Spleen (tissue), 11 donors: ENCODE measurements around the gene PRKAG1. TPM values are rescaled to one million over a fixed set of nuclear protein-coding genes. Genes with fewer than 3 reads are reported as not detected.

Experiments used
- DNase-seq: peaks from one replicate; pipeline ENCODE4 v3.0.0-alpha.2; 2020
- H3K27ac ChIP-seq, 8 donors: fragments of 200-600 bp; sonication (generic) in 7 of 8; 1 replicate in 4 of 8; 2 replicates in 4 of 8; pipeline versions ENCODE4 v1.5.0 to v1.8.0; 2016 to 2021; ENCODE audit warnings: inconsistent platforms in 4 of 8, mild to moderate bottlenecking in 4 of 8, moderate library complexity in 1 of 8
- H3K27me3 ChIP-seq, 7 donors: fragments of 200-600 bp; sonication (generic) in 6 of 7; replicated peaks in 1 of 7; 1 replicate in 4 of 7; 2 replicates in 3 of 7; pipeline versions ENCODE4 v1.5.0 to v1.8.0; 2016 to 2021; ENCODE audit warnings: inconsistent platforms in 3 of 7, mild to moderate bottlenecking in 1 of 7
- H3K36me3 ChIP-seq, 6 donors: fragments of 200-600 bp; sonication (generic) in 5 of 6; 1 replicate in 4 of 6; 2 replicates in 2 of 6; pipeline versions ENCODE4 v1.5.0 to v1.8.0; 2016 to 2021; ENCODE audit warnings: inconsistent platforms in 2 of 6
- H3K4me1 ChIP-seq, 6 donors: fragments of 200-600 bp; sonication (generic) in 5 of 6; 1 replicate in 3 of 6; 2 replicates in 3 of 6; pipeline versions ENCODE4 v1.5.0 to v1.8.0; 2016 to 2021; ENCODE audit warnings: inconsistent platforms in 3 of 6
- H3K4me3 ChIP-seq, 8 donors: fragments of 200-600 bp; sonication (generic) in 7 of 8; 1 replicate in 4 of 8; 2 replicates in 4 of 8; pipeline versions ENCODE4 v1.5.0 to v1.8.0; 2016 to 2021; ENCODE audit warnings: inconsistent platforms in 4 of 8, mild to moderate bottlenecking in 4 of 8, moderate library complexity in 2 of 8
- H3K9me3 ChIP-seq, 8 donors: fragments of 200-600 bp; sonication (generic) in 7 of 8; 1 replicate in 4 of 8; 2 replicates in 4 of 8; pipeline versions ENCODE4 v1.5.0 to v1.8.0; 2016 to 2021; ENCODE audit warnings: inconsistent platforms in 4 of 8
- POLR2A ChIP-seq, 3 donors: fragments of 450-650 bp; IDR thresholded peaks; one replicate each; pipeline ENCODE4 v1.5.1; 2017; ENCODE audit warnings: antibody characterized with exemption in 3 of 3, mild to moderate bottlenecking in 1 of 3
- POLR2AphosphoS5 ChIP-seq, 3 donors: sonication (generic); formaldehyde crosslinking; IDR thresholded peaks; one replicate each; pipeline ENCODE4 v1.5.1; 2017; ENCODE audit warnings: antibody characterized with exemption in 3 of 3
- WGBS, 5 donors: extraction: QIAGEN DNeasy Blood & Tissue Kit in 3 of 5; methylation state at CpG; one replicate each; pipeline versions ENCODE4 v1.1.5 to v1.1.7; 2013 to 2018; 5-methylcytosine and 5-hydroxymethylcytosine counted together
- intact Hi-C: fragments of 100-400 bp; cut with DNase I; formaldehyde crosslinking; loops from one replicate; pipeline ENCODE4 v1.15.0; 2023; ENCODE audit warnings: low total_unique reads
- polyA plus RNA-seq, 3 donors: library from polyadenylated mRNA; stranded (reverse); fragments of 200-250 nt; gene quantifications; one replicate each; pipeline ENCODE4 v1.2.1, GENCODE V29; 2013
- total RNA-seq, 7 donors: library from RNA; depleted of rRNA in 3 of 7; stranded (reverse); fragments of >200 nt in 3 of 7; fragmentation: NEBNext Ultra II Directional in 4 of 7; extraction: Animal tissue kit (Norgen Biotek cat#: 25700) in 4 of 7; gene quantifications; one replicate each; pipeline versions ENCODE4 v1.1.0 to v1.2.1, GENCODE V29; 2016 to 2021
- TF ChIP-seq, protein P1 (sequence below), 11 experiments: fragments of 200-600 bp in 7 of 11; fragments of 450-650 bp in 4 of 11; sonication (generic) in 4 of 11; IDR thresholded peaks in 8 of 11; conservative IDR thresholded peaks in 3 of 11; 1 replicate in 7 of 11; 2 replicates in 4 of 11; pipeline versions ENCODE4 v1.4.0 to v1.8.0; 2016 to 2021; ENCODE audit warnings: antibody characterized with exemption in 11 of 11, inconsistent platforms in 4 of 11, mild to moderate bottlenecking in 1 of 11
- donor health status: healthy with polysubstance abuse.
- donor health status: DM: no; HTN: no; CAD: no; lungs with moderate emphysema.
- donor health status: DM: no; HTN: no; CAD: no.
- donor health status: Bipolar disorder and iron deficiency.
- donor health status: healthy.
- donor health status: DM: no; HTN: no; CAD: no.
- donor health status: DM: yes; HTN: yes; CAD: no.

PRKAG1 gene
- total and polyA plus RNA-seq, 10 donors = 34.1 to 47.2 (median 43.1) TPM

DNA sequence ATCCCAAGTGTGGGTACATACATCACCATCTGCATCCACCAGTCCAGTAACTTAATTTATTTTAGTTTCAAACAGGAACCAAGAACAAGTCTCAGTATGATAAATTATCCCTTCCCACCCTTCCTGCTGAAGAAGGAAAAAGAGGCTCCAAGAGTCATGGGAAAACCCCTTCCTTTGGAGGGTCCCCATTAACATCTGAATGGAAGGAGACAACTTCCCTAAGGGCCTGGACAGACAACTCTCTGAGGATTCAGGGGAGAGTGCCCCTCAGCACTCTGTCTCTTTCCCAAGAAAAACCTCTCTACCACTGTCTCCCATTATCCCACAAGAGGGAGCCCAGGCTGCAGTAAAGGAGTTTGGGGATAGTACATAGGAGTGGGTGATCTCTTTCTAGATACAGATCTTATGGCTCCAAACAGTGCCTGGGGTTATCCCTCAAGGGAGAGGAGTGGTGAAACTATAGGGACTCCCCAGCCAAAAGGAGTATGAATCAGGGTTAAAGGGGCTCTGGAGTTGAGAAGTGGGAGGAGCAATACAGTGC, 53.2 kb downstream of the PRKAG1 start:
- no peak for DNase-seq
- Histone ChIP-seq H3K4me1 (peaks cover 5 to 24% (median 11%) of the 10 kb centered on the region in 6 donors), H3K27ac (no peak overlapping the region), H3K9me3 (no peaks in the 10 kb centered on the region), H3K27me3 (peaks cover 0 to 16% (median 12%) of the 10 kb centered on the region in 7 donors), H3K4me3 (no peak overlapping the region), H3K36me3 (no peaks in the 10 kb centered on the region)
- intact Hi-C loops = no loop called here
- TF ChIP-seq, protein P1, sequence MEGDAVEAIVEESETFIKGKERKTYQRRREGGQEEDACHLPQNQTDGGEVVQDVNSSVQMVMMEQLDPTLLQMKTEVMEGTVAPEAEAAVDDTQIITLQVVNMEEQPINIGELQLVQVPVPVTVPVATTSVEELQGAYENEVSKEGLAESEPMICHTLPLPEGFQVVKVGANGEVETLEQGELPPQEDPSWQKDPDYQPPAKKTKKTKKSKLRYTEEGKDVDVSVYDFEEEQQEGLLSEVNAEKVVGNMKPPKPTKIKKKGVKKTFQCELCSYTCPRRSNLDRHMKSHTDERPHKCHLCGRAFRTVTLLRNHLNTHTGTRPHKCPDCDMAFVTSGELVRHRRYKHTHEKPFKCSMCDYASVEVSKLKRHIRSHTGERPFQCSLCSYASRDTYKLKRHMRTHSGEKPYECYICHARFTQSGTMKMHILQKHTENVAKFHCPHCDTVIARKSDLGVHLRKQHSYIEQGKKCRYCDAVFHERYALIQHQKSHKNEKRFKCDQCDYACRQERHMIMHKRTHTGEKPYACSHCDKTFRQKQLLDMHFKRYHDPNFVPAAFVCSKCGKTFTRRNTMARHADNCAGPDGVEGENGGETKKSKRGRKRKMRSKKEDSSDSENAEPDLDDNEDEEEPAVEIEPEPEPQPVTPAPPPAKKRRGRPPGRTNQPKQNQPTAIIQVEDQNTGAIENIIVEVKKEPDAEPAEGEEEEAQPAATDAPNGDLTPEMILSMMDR (IDR thresholded peaks at IDR 0.05 in 8 of 11, conservative IDR thresholded peaks at IDR 0.05 in 3 of 11) = no peak
- TF ChIP-seq POLR2A (IDR thresholded peaks at IDR 0.05) (no peak), POLR2AphosphoS5 (IDR thresholded peaks at IDR 0.05) (no peak)

DNA sequence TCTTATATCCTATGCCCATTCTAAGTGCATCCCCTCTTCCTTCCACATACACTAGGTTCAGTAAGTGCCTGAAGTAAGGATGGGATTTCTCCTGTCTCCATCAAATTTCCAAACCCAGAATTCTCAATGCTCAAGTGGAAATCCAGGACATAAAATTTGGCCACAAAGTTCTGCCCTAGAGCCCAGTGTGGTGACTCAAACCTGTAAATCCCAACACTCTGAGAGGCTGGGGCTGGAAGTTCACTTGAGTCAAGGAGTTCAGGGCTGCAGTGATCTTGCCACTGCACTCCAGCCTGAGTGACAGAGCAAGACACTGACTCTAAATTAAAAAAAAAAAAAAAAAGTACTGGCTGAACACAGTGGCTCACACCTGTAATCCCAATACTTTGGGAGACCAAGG, 56.8 kb downstream of the PRKAG1 start:
- no peaks in the 10 kb centered on the region for H3K9me3 ChIP-seq
- no peak for DNase-seq
- no peaks in the 10 kb centered on the region for H3K27me3 ChIP-seq
- H3K4me1 ChIP-seq = peaks cover 6 to 21% (median 9%) of the 10 kb centered on the region in 6 donors
- H3K27ac ChIP-seq = peak overlapping the region in 1 of 8 donors; percentile 33
- H3K4me3 ChIP-seq = no peak overlapping the region
- H3K36me3 ChIP-seq = no peaks in the 10 kb centered on the region
- intact Hi-C loops = no loop called here
- TF ChIP-seq POLR2A (IDR thresholded peaks at IDR 0.05) = no peak
- TF ChIP-seq, protein P1 (IDR thresholded peaks at IDR 0.05 in 8 of 11, conservative IDR thresholded peaks at IDR 0.05 in 3 of 11) = no peak
- TF ChIP-seq POLR2AphosphoS5 (IDR thresholded peaks at IDR 0.05) = no peak

DNA sequence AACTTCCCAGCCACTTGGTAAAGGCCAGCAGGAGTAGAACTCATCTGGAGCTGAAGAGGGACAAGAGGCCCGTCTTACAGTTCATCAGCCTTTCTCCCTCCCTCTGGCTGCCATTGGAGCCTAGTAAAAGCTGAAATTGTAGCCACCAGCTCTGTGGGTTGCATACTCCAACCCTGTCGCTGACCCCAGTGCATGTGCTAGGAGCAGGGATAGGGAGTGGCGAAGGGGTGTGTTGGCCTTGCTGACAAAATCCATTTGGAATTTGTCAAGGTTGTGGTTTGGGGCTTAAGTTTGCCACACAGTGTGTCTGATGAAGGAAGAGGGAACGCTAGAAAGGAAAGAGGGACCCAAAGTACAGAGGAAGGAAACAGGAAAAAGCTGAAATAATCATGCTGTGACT, 57.2 kb downstream of the PRKAG1 start:
- H3K27me3 ChIP-seq = no peaks in the 10 kb centered on the region
- intact Hi-C loops = no loop called here
- H3K4me3 ChIP-seq = no peak overlapping the region
- peaks cover 6 to 26% (median 13%) of the 10 kb centered on the region in 6 donors for H3K4me1 ChIP-seq
- no peaks in the 10 kb centered on the region for H3K9me3 ChIP-seq
- H3K27ac ChIP-seq = peak overlapping the region in 2 of 8 donors; percentile 27 to 33
- WGBS, 5 donors = 32 to 64% (median 50%) methylated on average over 4 of the region's 4 CpGs
- no peaks in the 10 kb centered on the region for H3K36me3 ChIP-seq
- no peak for DNase-seq
- TF ChIP-seq POLR2AphosphoS5 (IDR thresholded peaks at IDR 0.05) (no peak), POLR2A (IDR thresholded peaks at IDR 0.05) (no peak)
- TF ChIP-seq, protein P1 (IDR thresholded peaks at IDR 0.05 in 8 of 11, conservative IDR thresholded peaks at IDR 0.05 in 3 of 11) = no peak

DNA sequence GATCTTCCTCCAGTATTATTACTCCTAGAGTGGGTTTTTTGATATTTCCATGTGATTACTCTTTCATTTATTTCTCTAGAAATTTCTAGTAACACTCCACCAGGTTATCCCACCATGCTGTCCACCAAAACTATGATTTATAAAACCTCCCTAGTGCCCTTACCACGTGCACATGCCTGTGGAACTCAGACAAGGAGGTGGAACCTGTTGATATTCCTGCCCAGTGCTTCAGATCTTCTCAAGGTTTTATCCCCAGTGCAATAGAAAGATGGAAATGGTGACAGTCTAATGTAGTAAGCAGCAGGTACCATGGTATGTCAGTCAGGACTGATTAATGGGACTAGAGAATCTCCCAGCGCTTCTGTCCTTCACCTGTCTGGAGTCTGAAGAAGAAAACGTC, 57.7 kb downstream of the PRKAG1 start:
- Histone ChIP-seq H3K4me3 (no peak overlapping the region), H3K9me3 (no peaks in the 10 kb centered on the region), H3K4me1 (peaks cover 10 to 31% (median 18%) of the 10 kb centered on the region in 6 donors), H3K27me3 (no peaks in the 10 kb centered on the region), H3K36me3 (no peaks in the 10 kb centered on the region), H3K27ac (peak overlapping the region in 2 of 8 donors; percentile 27 to 33)
- TF ChIP-seq, protein P1 (IDR thresholded peaks at IDR 0.05 in 8 of 11, conservative IDR thresholded peaks at IDR 0.05 in 3 of 11) = no peak
- TF ChIP-seq POLR2AphosphoS5 (IDR thresholded peaks at IDR 0.05) (no peak), POLR2A (IDR thresholded peaks at IDR 0.05) (no peak)
- DNase-seq = no peak
- 50 to 84% (median 73%) methylated on average over 3 of the region's 3 CpGs for WGBS, 5 donors
- intact Hi-C loops = no loop called here
